GM23338 (cell line): ENCODE measurements around the gene PLCXD3. TPM values are rescaled to one million over a fixed set of nuclear protein-coding genes. Genes with fewer than 3 reads are reported as not detected.

Experiments
- ATAC-seq: fragments of 200-7000 bp; cut with Tn5 transposase; 3 replicates; pipeline ENCODE4 v1.9.1; 2020
- DNase-seq: peaks from one replicate; pipeline ENCODE4 v3.0.0-alpha.2; 2015; ENCODE audit warnings: low spot score
- H2AFZ ChIP-seq: fragments of 200-600 bp; sonication (generic); 2 replicates; pipeline ENCODE4 v1.8.0; 2016; ENCODE audit warnings: antibody characterized with exemption, mild to moderate bottlenecking, moderate library complexity
- H3F3A ChIP-seq: fragments of 200-600 bp; sonication (generic); replicated peaks from 2 replicates; pipeline ENCODE4 v1.8.0; 2017; ENCODE audit warnings: antibody characterized with exemption, mixed run types, low read depth
- H3K27ac ChIP-seq: fragments of 200-600 bp; sonication (generic); 2 replicates; pipeline ENCODE4 v1.6.1; 2016; ENCODE audit warnings: low read depth
- H3K27me3 ChIP-seq: fragments of 200-600 bp; sonication (generic); 2 replicates; pipeline ENCODE4 v1.8.0; 2016; ENCODE audit warnings: mild to moderate bottlenecking, mixed run types, moderate library complexity; ENCODE audit not compliant: insufficient read depth
- H3K36me3 ChIP-seq: fragments of 200-600 bp; sonication (generic); 2 replicates; pipeline ENCODE4 v1.8.0; 2016; ENCODE audit warnings: mild to moderate bottlenecking; ENCODE audit not compliant: insufficient read depth
- H3K4me1 ChIP-seq: fragments of 200-600 bp; sonication (generic); 2 replicates; pipeline ENCODE4 v1.8.0; 2016; ENCODE audit warnings: mild to moderate bottlenecking, moderate library complexity; ENCODE audit not compliant: insufficient read depth
- H3K4me2 ChIP-seq: fragments of 200-600 bp; sonication (generic); 2 replicates; pipeline ENCODE4 v1.7.1; 2017; ENCODE audit warnings: mixed run types
- H3K4me3 ChIP-seq: fragments of 200-600 bp; sonication (generic); 2 replicates; pipeline ENCODE4 v1.6.1; 2016; ENCODE audit warnings: mixed run types
- H3K79me2 ChIP-seq: fragments of 200-600 bp; sonication (generic); replicated peaks from 2 replicates; pipeline ENCODE4 v1.8.0; 2017; ENCODE audit warnings: mild to moderate bottlenecking; ENCODE audit not compliant: insufficient read depth
- H3K9me2 ChIP-seq: fragments of 200-600 bp; sonication (generic); 2 replicates; pipeline ENCODE4 v1.8.0; 2017; ENCODE audit not compliant: insufficient read depth
- H4K20me1 ChIP-seq: fragments of 200-600 bp; sonication (generic); replicated peaks from 2 replicates; pipeline ENCODE4 v1.8.0; 2017; ENCODE audit warnings: mild to moderate bottlenecking; ENCODE audit not compliant: insufficient read depth
- H3K27ac Mint-ChIP-seq: 2 replicates; pipeline ENCODE4 v1.8.0; 2020; ENCODE audit warnings: inconsistent platforms, mild to moderate bottlenecking, moderate library complexity, mixed read lengths
- H3K27me3 Mint-ChIP-seq: 3 replicates; pipeline ENCODE4 v1.8.0; 2022; ENCODE audit warnings: low read depth, mild to moderate bottlenecking, moderate library complexity, mixed read lengths, inconsistent platforms; ENCODE audit not compliant: insufficient read depth, poor library complexity
- H3K36me3 Mint-ChIP-seq: 3 replicates; pipeline ENCODE4 v1.8.0; 2021; ENCODE audit warnings: low read depth, mild to moderate bottlenecking, inconsistent platforms, moderate library complexity, mixed read lengths
- H3K4me1 Mint-ChIP-seq: 3 replicates; pipeline ENCODE4 v1.8.0; 2020; ENCODE audit warnings: mild to moderate bottlenecking, inconsistent platforms, mixed read lengths
- H3K4me3 Mint-ChIP-seq: 3 replicates; pipeline ENCODE4 v1.8.0; 2021; ENCODE audit warnings: moderate library complexity, mild to moderate bottlenecking, inconsistent platforms, mixed read lengths
- H3K9me3 Mint-ChIP-seq: 3 replicates; pipeline ENCODE4 v1.8.0; 2020; ENCODE audit warnings: moderate library complexity, mild to moderate bottlenecking, inconsistent platforms, mixed read lengths
- CREB1 ChIP-seq: fragments of 250-450 bp; sonication (Bioruptor Pico); IDR thresholded peaks from 2 replicates; pipeline ENCODE4 v1.5.0; 2020; ENCODE audit warnings: low read depth, mild to moderate bottlenecking, moderate library complexity
- CTCF ChIP-seq, 2 experiments: fragments of 200-600 bp in 1 of 2; sonication (generic) in 1 of 2; conservative IDR thresholded peaks; 2 replicates each; pipeline versions ENCODE4 v1.5.1 to v1.6.1; 2016 to 2017; ENCODE audit warnings: antibody characterized with exemption in 2 of 2, low read depth in 2 of 2, mild to moderate bottlenecking in 2 of 2, moderate library complexity in 1 of 2
- EZH2 ChIP-seq: fragments of 200-600 bp; sonication (generic); IDR thresholded peaks from one replicate; pipeline ENCODE4 v1.8.0; 2017; ENCODE audit warnings: antibody characterized with exemption, mild to moderate bottlenecking, low read depth; ENCODE audit not compliant: unreplicated experiment
- EZH2phosphoT487 ChIP-seq: fragments of 200-600 bp; sonication (generic); IDR thresholded peaks from one replicate; pipeline ENCODE4 v1.8.1; 2018; ENCODE audit warnings: antibody characterized with exemption; ENCODE audit not compliant: unreplicated experiment
- JUNB ChIP-seq: IDR thresholded peaks from one replicate; pipeline ENCODE4 v1.6.1; 2016; ENCODE audit warnings: antibody characterized with exemption; ENCODE audit not compliant: unreplicated experiment
- NANOG ChIP-seq: IDR thresholded peaks from 2 replicates; pipeline ENCODE4 v1.6.1; 2016; ENCODE audit warnings: antibody characterized with exemption, borderline replicate concordance
- POLR2AphosphoS5 ChIP-seq: IDR thresholded peaks from 2 replicates; pipeline ENCODE4 v1.6.1; 2016; ENCODE audit warnings: antibody characterized with exemption, low read depth
- REST ChIP-seq: IDR thresholded peaks from one replicate; pipeline ENCODE4 v1.6.1; 2018; ENCODE audit warnings: antibody characterized with exemption; ENCODE audit not compliant: unreplicated experiment
- STAT1 ChIP-seq: IDR thresholded peaks from one replicate; pipeline ENCODE4 v1.6.1; 2016; ENCODE audit warnings: antibody characterized with exemption; ENCODE audit not compliant: unreplicated experiment
- ZNF114 ChIP-seq: fragments of 250-450 bp; sonication (Bioruptor Pico); IDR thresholded peaks from 2 replicates; pipeline ENCODE4 v1.5.0; 2020; ENCODE audit warnings: mild to moderate bottlenecking, moderate library complexity
- ZNF462 ChIP-seq: fragments of 250-450 bp; sonication (Bioruptor Pico); IDR thresholded peaks from 2 replicates; pipeline ENCODE4 v1.5.0; 2020; ENCODE audit warnings: mild to moderate bottlenecking, moderate library complexity
- polyA plus RNA-seq: library from polyadenylated mRNA; unstranded; fragments of >200 nt; fragmentation: Nextera tagmentation; extraction: Ambion mirVana; gene quantifications from 2 replicates; pipeline ENCODE4 v1.2.1, GENCODE V29; 2016
- total RNA-seq: library from RNA; depleted of rRNA; stranded (reverse); fragments of >200 nt; shearing (Covaris generic); gene quantifications from 2 replicates; pipeline ENCODE4 v1.2.3, GENCODE V29; 2014
- TF ChIP-seq, protein P1 (sequence below): IDR thresholded peaks from 2 replicates; pipeline ENCODE4 v1.6.1; 2016; ENCODE audit warnings: antibody characterized with exemption

Gene PLCXD3
- total and polyA plus RNA-seq, 2 experiments from 2014 or later: 0.03 TPM

GRCh38 chr5:41414598-41414997 is 95.8 kb downstream of the PLCXD3 start:
- no peak overlapping the region for H3K4me3 Mint-ChIP-seq
- Histone ChIP-seq H3F3A (no peaks in the 10 kb centered on the region), H3K36me3 (no peaks in the 10 kb centered on the region), H3K79me2 (no peaks in the 10 kb centered on the region), H3K9me2 (no peaks in the 10 kb centered on the region), H3K27me3 (no peaks in the 10 kb centered on the region), H3K27ac (no peak overlapping the region), H3K4me1 (peaks cover 12% of the 10 kb centered on the region), H3K4me2 (no peak overlapping the region), H2AFZ (no peak overlapping the region), H4K20me1 (no peaks in the 10 kb centered on the region), H3K4me3 (no peak overlapping the region)
- no peaks in the 10 kb centered on the region for H3K27me3 Mint-ChIP-seq
- H3K4me1 Mint-ChIP-seq: peaks cover 14% of the 10 kb centered on the region
- H3K9me3 Mint-ChIP-seq: no peaks in the 10 kb centered on the region
- DNase-seq: no peak
- H3K27ac Mint-ChIP-seq: no peak overlapping the region
- H3K36me3 Mint-ChIP-seq: no peaks in the 10 kb centered on the region
- no peak for ATAC-seq
- TF ChIP-seq, protein P1, sequence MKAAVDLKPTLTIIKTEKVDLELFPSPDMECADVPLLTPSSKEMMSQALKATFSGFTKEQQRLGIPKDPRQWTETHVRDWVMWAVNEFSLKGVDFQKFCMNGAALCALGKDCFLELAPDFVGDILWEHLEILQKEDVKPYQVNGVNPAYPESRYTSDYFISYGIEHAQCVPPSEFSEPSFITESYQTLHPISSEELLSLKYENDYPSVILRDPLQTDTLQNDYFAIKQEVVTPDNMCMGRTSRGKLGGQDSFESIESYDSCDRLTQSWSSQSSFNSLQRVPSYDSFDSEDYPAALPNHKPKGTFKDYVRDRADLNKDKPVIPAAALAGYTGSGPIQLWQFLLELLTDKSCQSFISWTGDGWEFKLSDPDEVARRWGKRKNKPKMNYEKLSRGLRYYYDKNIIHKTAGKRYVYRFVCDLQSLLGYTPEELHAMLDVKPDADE: no peak
- TF ChIP-seq EZH2 (no peak), NANOG (no peak), CREB1 (CRISPR knock-in tag) (no peak), REST (no peak), STAT1 (no peak), ZNF114 (CRISPR knock-in tag) (no peak), CTCF (conservative IDR thresholded peaks at IDR 0.05; ENCODE audit: low read depth in 2 of 2) (no peak), JUNB (no peak), POLR2AphosphoS5 (no peak), ZNF462 (no peak), EZH2phosphoT487 (no peak)
